GM18498 (cell line): Measurements from ENCODE around the gene FBXO47.
"Not testable (repeated sequence)": the region's sequence is repeated elsewhere in the genome, so short reads cannot be mapped to it uniquely, and the experiment has no call there.

Experiments used
- ATAC-seq: cut with Tn5 transposase; IDR thresholded peaks from one replicate; pipeline ENCODE4 v1.9.1; 2021; ENCODE audit warnings: mild to moderate bottlenecking, moderate library complexity; ENCODE audit not compliant: unreplicated experiment

FBXO47 gene

GRCh38 chr17:38981636-38982035 lies 14.4 kb upstream of the FBXO47 start:
- ATAC-seq = no peak

GRCh38 chr17:38980490-38981217 lies 13.5 kb upstream of the FBXO47 start:
- no peak for ATAC-seq

GRCh38 chr17:38978180-38978579 lies 11.0 kb upstream of the FBXO47 start:
- ATAC-seq = no peak

GRCh38 chr17:38976187-38976551 lies 9.0 kb upstream of the FBXO47 start:
- not testable (repeated sequence) for ATAC-seq

GRCh38 chr17:38970804-38971203 lies 3.6 kb upstream of the FBXO47 start:
- ATAC-seq = no peak

- no peak for ATAC-seq
Measured at GRCh38 chr17:38970128-38970527, 2.9 kb upstream of the FBXO47 start.

GRCh38 chr17:38969281-38969680 lies 2.1 kb upstream of the FBXO47 start:
- no peak for ATAC-seq

GRCh38 chr17:38961413-38961812 lies 5.8 kb downstream of the FBXO47 start:
- no peak for ATAC-seq

GRCh38 chr17:38960402-38960801 lies 6.8 kb downstream of the FBXO47 start:
- no peak for ATAC-seq

GRCh38 chr17:38959508-38959907 lies 7.7 kb downstream of the FBXO47 start:
- ATAC-seq = no peak

GRCh38 chr17:38958756-38959155 lies 8.4 kb downstream of the FBXO47 start:
- ATAC-seq = no peak

GRCh38 chr17:38958326-38958725 lies 8.9 kb downstream of the FBXO47 start:
- no peak for ATAC-seq

GRCh38 chr17:38953800-38954199 lies 13.4 kb downstream of the FBXO47 start:
- ATAC-seq = not testable (repeated sequence)

GRCh38 chr17:38947189-38947588 lies 20.0 kb downstream of the FBXO47 start:
- no peak for ATAC-seq

- no peak for ATAC-seq
Measured at GRCh38 chr17:38943607-38944006, 23.6 kb downstream of the FBXO47 start.

GRCh38 chr17:38942696-38943334 lies 24.4 kb downstream of the FBXO47 start:
- ATAC-seq = no peak

GRCh38 chr17:38940404-38940803 lies 26.8 kb downstream of the FBXO47 start:
- ATAC-seq = no peak

GRCh38 chr17:38939987-38940386 lies 27.2 kb downstream of the FBXO47 start:
- no peak for ATAC-seq

GRCh38 chr17:38933962-38934361 lies 33.2 kb downstream of the FBXO47 start:
- not testable (repeated sequence) for ATAC-seq

GRCh38 chr17:38930782-38931181 lies 36.4 kb downstream of the FBXO47 start:
- not testable (repeated sequence) for ATAC-seq

GRCh38 chr17:38926293-38927070 lies 40.7 kb downstream of the FBXO47 start:
- no peak for ATAC-seq
